ENCODE measurements around the gene GRIP2. TPM values are rescaled to one million over a fixed set of nuclear protein-coding genes. Genes with fewer than 3 reads are reported as not detected.

Gene GRIP2
- total and polyA plus RNA-seq, 9 of the 15 experiments (the other 6 are each of a cell fraction or from before 2014, with no cell fraction given): 0.01 TPM; not detected in 7

DNA sequence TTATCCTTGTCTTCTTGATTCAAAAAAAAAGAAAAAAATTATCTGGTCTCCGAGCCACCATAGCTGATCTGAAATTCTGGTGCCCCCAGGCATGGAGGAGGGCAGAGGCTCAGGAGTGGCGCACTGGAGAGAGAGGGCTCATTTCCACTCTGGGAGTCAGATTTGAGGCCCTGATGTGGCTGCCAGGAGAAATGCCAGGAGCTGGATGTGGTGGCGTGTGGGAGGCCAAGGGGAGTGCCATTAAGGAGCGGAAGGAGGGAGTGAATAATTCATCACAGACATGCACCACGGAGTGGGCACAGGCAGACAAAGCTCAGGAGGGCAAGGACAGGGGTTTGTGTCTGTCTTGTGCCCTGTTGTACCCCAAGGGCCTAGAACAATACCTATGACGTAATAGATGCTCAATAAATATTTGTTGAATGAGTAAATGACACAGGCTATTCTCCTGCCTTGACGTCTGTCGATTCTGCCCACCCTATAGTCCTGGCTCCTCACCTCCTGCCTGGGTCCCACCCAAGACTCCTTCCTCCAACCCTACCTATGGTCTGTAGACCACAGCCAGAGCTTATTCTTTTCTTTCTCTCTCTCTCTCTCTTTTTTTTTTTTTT lies 12.0 kb upstream of the GRIP2 start (continued):
- TF ChIP-seq ZBTB43 (CRISPR knock-in tag; IDR thresholded peaks at IDR 0.05): no peak
- no peak for TF ChIP-seq ZNF695 (CRISPR knock-in tag; IDR thresholded peaks at IDR 0.05)
- no peak for TF ChIP-seq E2F6 (IDR thresholded peaks at IDR 0.05; ENCODE audit: borderline replicate concordance in 1 of 2, extremely low read depth in 1 of 2, insufficient read depth in 1 of 2, insufficient read length in 1 of 2, low read depth in 1 of 2, low read length in 1 of 2, poor library complexity in 1 of 2, severe bottlenecking in 1 of 2)
- no peak for TF ChIP-seq DIDO1 (tag; IDR thresholded peaks at IDR 0.05; ENCODE audit: low read depth)
- no peak for TF ChIP-seq PML (IDR thresholded peaks at IDR 0.05; ENCODE audit: low read length)
- no peak for TF ChIP-seq PTBP1 (IDR thresholded peaks at IDR 0.05; ENCODE audit: low read depth, low read length)
- TF ChIP-seq YY1 (IDR thresholded peaks at IDR 0.05; ENCODE audit: borderline replicate concordance in 1 of 3, control insufficient read depth in 1 of 3, extremely low read depth in 1 of 3, insufficient read depth in 3 of 3, insufficient read length in 1 of 3, insufficient replicate concordance in 2 of 3, low read depth in 1 of 3, low read length in 2 of 3): no peak
- TF ChIP-seq ARNT (IDR thresholded peaks at IDR 0.05): no peak
- no peak for TF ChIP-seq MCM2 (IDR thresholded peaks at IDR 0.05; ENCODE audit: low read depth)
- no peak for TF ChIP-seq JUND (IDR thresholded peaks at IDR 0.05; ENCODE audit: borderline replicate concordance, low read depth, low read length)
- no peak for TF ChIP-seq JUND (tag; IDR thresholded peaks at IDR 0.05; ENCODE audit: borderline replicate concordance, low read depth, low read length)

Measured in K562 (cell line).